GM18505 (cell line): ENCODE measurements around the gene PTPRR.
"Not testable (repeated sequence)": the region's sequence is repeated elsewhere in the genome, so short reads cannot be mapped to it uniquely, and the experiment has no call there.

Experiments used
- ATAC-seq: cut with Tn5 transposase; IDR thresholded peaks from one replicate; pipeline ENCODE4 v1.9.1; 2021; ENCODE audit not compliant: unreplicated experiment
- POLR2A ChIP-seq: IDR thresholded peaks from 4 replicates; pipeline ENCODE4 v1.6.1; 2011; ENCODE audit warnings: borderline replicate concordance; ENCODE audit not compliant: insufficient read depth, insufficient read length; ENCODE audit errors: extremely low read depth

PTPRR gene

GRCh38 chr12:70822412-70822811 is 98.1 kb downstream of the PTPRR start:
- no peak for TF ChIP-seq POLR2A
- ATAC-seq: no peak

DNA sequence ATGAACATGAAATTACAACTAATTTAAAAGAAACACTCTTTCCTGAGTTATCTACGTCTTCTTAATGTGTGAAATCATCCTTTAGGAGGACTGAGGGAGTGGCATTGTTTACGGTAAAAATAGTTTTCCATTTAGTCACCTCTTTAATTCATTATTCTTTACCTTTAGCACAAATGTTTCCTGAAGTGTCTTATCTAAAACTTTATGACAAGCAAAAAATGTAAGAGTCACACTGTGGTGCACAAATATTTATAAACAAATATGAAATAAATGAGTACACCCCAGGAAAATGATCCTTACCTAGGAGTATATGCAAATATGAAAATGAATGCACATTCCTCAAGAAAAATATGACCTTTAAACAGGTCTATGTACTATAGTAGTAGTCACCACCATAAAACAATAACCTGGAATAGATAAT is 104.6 kb downstream of the PTPRR start:
- no peak for ATAC-seq
- TF ChIP-seq POLR2A: no peak

DNA sequence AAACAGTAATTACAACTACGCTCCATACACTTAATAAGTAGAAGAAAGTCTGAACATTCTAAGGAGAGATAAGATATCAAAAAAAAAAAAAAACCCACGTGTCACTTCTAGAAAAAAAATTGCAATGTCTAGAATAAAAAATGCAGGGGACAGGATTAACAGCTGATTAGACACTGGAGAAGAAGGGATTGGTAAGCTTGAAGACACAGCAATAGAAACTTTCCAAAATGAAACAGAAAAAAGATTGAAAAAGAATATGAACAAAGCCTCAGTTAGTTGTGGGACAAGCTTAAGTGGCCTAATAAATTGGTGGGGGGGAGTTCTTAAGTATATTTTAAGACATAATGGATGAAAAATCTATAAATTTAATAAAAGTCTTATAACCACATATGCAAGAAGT is 105.5 kb downstream of the PTPRR start:
- ATAC-seq: no peak
- no peak for TF ChIP-seq POLR2A

- ATAC-seq: no peak
- no peak for TF ChIP-seq POLR2A
These were observed 107.0 kb downstream of the PTPRR start for GRCh38 chr12:70813559-70813958.

GRCh38 chr12:70812136-70812535 is 108.4 kb downstream of the PTPRR start:
- ATAC-seq: no peak
- no peak for TF ChIP-seq POLR2A

GRCh38 chr12:70809887-70810286 is 110.7 kb downstream of the PTPRR start:
- ATAC-seq: no peak

GRCh38 chr12:70807993-70808392 is 112.5 kb downstream of the PTPRR start:
- not testable (repeated sequence) for ATAC-seq

More at GRCh38 chr12:70809887-70810286, 110.7 kb downstream of the PTPRR start:
- TF ChIP-seq POLR2A: no peak

DNA sequence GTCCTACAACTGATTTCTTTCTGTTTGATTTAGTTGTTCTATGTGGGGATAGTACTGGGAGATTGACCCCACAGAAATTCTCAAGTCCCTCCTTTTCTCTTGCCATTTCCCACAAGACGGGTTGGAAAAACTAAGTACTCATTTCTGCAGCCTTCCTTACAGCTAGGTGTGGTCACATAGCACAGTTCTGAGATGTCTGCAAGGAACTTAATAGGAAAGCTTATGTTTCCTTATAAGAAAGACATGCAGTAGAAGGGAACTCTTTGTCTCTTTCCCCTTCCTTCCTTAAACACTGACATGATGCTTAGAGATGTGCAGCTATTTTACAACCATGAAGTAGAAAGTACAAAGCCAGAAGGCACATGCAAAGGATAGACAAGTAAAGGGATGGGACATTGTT is 113.7 kb downstream of the PTPRR start:
- ATAC-seq: no peak

DNA sequence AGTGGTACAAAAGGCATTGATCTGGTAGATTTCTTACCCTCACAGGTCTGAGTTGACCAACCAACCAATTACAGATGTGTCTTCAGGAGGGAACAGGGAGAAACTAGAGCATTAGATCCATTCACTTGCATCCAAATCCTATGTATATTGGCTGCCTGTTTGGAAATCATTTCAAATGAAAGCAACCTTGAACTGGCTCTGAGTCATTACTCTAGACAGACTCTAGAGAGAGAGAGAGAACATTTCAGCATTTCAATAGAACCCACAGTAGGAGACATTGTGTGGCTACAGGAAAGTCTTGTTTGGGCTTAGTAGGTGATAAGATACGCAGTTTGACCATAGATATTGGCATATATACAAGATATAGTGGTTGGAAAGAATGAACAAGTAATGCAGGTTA is 114.5 kb downstream of the PTPRR start:
- no peak for TF ChIP-seq POLR2A
- no peak for ATAC-seq

More for the DNA sequence above, 113.7 kb downstream of the PTPRR start:
- TF ChIP-seq POLR2A: no peak

DNA sequence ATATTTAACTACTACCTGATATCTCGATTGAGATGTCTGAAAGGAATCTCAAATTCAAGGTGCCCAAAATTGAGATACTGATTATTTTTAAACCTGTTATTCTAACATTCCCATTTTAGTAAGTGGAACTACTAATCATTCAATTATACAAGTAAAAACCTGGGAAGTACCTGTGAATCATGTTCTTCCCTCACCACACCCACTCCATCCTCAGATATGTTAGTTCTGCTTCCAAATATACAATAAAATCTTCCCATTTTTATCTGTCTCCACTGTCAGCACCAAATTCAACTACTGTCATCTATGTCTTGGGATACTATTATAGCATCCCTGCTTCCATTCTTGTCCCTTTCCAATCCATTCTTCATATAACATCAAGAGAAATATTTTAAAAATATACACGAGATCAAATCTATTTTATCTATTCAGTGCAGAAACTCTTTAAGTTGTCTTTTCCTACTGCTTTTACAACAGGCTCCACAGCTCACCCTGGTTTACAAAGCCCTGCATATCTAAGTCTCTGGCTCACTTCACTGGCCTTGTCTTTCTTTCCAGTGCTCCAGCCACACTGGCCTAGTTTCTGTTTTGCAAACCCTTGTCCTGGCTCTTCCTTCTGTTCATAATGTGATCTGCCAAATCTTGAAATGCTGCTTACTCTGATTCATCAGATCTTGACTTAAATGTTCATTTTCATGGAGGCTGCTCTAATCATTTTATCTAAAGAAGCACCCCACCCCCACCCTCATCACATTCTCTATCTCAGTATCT is 122.3 kb downstream of the PTPRR start:
- no peak for ATAC-seq
- TF ChIP-seq POLR2A: no peak

DNA sequence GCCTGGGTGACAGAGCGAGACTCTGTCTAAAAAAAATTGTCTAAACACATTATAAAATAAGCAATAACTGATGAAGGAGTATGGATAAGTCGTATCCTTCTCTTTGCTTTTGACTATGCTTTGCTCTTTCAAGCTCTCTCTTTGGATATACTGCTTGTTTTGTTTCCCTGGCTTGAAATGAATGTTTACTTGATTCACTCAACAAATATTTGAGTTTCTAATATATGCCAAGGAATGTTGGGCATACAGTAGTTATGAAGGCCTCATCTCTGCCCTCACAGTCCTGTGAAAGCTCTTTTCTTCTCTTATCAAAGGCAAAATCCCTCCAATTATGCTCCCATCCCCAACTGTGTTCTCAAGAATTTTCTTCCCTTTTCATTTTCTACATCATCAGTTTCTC is 123.5 kb downstream of the PTPRR start:
- no peak for ATAC-seq
- no peak for TF ChIP-seq POLR2A

DNA sequence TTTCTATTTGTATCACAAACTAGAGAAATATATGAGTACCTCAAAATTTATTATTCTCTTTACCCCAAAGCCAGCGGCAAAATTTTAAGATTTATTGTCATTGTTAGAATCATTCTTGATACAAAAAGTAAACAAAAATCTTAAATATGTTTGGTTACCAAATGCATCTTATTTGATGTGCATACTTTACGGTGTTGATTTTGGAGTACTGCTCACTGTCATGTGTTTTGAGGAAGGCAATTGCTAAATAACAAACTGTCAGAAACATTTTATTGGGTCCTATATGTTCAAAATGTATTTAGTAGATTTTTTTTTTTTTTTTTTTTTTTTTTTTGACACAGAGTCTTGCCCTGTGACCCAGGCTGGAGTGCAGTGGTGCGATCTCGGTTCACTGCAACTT is 124.9 kb downstream of the PTPRR start:
- ATAC-seq: no peak
- no peak for TF ChIP-seq POLR2A

DNA sequence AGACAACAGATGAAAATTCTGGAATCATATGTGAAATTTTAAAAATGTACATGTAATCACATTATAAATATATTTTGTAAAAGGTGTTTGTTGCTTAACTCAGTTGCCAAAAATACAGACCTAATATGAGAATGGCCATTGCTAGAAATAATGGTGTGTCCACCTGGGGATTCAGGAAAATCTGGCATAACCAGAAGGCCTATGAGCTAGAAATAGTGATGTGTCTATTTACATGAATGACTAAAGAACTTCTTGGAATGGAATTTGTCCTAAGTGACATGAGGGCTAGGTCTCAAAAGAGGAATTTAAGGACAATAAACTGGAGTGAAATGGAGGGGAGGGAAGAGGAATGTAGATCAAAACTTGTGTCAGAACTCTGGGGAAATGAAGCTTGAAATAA is 126.4 kb downstream of the PTPRR start:
- TF ChIP-seq POLR2A: no peak

DNA sequence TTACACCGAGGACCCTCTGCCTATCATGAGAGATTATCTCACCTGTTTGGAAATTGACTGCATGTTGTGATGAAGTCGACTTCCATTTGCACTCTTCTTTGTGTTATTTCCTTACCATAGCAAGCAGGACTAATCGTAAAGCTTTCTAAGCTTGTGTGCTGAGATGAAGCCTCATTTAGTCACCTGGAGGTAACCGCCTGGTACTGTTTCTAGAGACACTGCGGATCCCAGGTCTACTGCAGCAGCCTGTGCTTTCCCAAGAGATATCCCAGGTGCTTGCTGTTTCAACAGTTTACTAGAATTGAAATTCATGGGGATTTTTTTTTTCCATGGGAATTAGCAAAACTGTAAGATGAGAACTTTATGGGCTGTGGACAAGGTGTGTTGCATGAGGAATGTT is 131.8 kb downstream of the PTPRR start:
- no peak for ATAC-seq
- no peak for TF ChIP-seq POLR2A

More for the DNA sequence above, 126.4 kb downstream of the PTPRR start:
- no peak for ATAC-seq

GRCh38 chr12:70787612-70788011 is 132.9 kb downstream of the PTPRR start:
- ATAC-seq: no peak
- no peak for TF ChIP-seq POLR2A

- TF ChIP-seq POLR2A: no peak
- ATAC-seq: no peak
These were observed 134.6 kb downstream of the PTPRR start for GRCh38 chr12:70785896-70786295.
